ENCODE data around the gene NEO1.

The NEO1 gene

GRCh38 chr15:73141216-73141900, 89.1 kb downstream of the NEO1 start:
- Histone ChIP-seq H3K27me3 (ENCODE audit: insufficient read depth, poor library complexity, severe bottlenecking) (peaks cover 4% of the 10 kb centered on the region), H3K27ac (replicated peaks) (no peak overlapping the region), H3K4me3 (replicated peaks; ENCODE audit: insufficient read depth, low read length) (no peak overlapping the region)
- TF ChIP-seq, protein P1, sequence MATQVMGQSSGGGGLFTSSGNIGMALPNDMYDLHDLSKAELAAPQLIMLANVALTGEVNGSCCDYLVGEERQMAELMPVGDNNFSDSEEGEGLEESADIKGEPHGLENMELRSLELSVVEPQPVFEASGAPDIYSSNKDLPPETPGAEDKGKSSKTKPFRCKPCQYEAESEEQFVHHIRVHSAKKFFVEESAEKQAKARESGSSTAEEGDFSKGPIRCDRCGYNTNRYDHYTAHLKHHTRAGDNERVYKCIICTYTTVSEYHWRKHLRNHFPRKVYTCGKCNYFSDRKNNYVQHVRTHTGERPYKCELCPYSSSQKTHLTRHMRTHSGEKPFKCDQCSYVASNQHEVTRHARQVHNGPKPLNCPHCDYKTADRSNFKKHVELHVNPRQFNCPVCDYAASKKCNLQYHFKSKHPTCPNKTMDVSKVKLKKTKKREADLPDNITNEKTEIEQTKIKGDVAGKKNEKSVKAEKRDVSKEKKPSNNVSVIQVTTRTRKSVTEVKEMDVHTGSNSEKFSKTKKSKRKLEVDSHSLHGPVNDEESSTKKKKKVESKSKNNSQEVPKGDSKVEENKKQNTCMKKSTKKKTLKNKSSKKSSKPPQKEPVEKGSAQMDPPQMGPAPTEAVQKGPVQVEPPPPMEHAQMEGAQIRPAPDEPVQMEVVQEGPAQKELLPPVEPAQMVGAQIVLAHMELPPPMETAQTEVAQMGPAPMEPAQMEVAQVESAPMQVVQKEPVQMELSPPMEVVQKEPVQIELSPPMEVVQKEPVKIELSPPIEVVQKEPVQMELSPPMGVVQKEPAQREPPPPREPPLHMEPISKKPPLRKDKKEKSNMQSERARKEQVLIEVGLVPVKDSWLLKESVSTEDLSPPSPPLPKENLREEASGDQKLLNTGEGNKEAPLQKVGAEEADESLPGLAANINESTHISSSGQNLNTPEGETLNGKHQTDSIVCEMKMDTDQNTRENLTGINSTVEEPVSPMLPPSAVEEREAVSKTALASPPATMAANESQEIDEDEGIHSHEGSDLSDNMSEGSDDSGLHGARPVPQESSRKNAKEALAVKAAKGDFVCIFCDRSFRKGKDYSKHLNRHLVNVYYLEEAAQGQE (IDR thresholded peaks at IDR 0.05; ENCODE audit: insufficient replicate concordance, low read depth): no peak
- TF ChIP-seq SPI1 (IDR thresholded peaks at IDR 0.05; ENCODE audit: borderline replicate concordance, low read depth): no peak
- no peak for TF ChIP-seq POLR2AphosphoS5 (IDR thresholded peaks at IDR 0.05; ENCODE audit: low read depth)
- no peak for TF ChIP-seq CTCF (IDR thresholded peaks at IDR 0.05; ENCODE audit: insufficient read depth, low read length)
- TF ChIP-seq GABPA (IDR thresholded peaks at IDR 0.05; ENCODE audit: low read depth): no peak
- DNase-seq (ENCODE audit: low read depth in 1 of 2, low spot score in 1 of 2): no peak

DNA sequence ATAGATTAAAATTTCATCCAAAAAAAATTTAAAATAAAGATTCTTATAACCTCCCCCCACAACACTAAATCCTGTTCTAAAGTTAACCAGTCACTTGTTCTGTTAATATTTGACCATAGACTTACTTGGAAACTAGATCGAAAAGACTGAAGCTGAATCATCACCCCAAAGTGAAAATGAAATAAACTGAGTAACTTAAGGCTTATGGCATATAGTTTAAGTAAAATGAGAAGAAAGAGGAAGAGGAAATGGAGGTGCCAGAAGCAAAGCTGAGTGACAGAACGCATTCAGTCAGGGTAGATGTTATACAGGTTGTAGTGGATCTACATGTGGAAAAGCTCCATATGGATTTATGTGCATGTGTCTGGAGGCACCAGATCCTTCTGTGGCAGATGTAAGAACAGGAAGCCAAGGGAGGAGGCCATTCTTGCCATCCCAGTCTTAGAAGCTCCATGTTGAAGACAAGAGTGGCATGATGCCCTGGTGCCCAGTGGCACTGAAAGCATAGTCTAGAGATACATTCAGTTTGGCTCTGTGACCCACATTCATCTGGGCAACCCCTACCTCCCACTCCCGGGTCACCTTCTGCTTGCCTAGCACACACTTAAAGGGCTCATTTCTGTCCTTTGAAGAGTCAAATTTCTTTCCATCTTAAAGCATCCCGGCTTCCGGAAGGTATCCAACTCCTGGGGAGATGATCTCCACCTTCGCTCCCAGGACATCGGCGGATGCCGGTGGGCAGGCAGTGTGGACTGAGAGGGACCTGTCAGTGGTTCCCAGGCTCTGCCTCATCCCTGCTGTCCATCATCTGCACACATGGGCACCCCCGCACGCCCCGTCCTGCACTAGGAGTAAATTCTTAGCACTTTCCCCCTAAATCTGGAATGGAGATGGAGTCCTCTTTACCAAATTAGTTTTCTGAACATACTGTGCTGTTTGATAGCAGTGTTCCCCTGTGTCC, 90.8 kb downstream of the NEO1 start:
- Histone ChIP-seq H3K27ac (replicated peaks) (no peak overlapping the region), H3K27me3 (ENCODE audit: insufficient read depth, poor library complexity, severe bottlenecking) (peaks cover 4% of the 10 kb centered on the region), H3K4me3 (replicated peaks; ENCODE audit: insufficient read depth, low read length) (no peak overlapping the region)
- TF ChIP-seq SPI1 (IDR thresholded peaks at IDR 0.05; ENCODE audit: borderline replicate concordance, low read depth) (peak; percentile 79), GABPA (IDR thresholded peaks at IDR 0.05; ENCODE audit: low read depth) (no peak)
- DNase-seq (ENCODE audit: low read depth in 1 of 2, low spot score in 1 of 2): no peak

- Histone ChIP-seq H3K27ac (replicated peaks) (no peak overlapping the region), H3K4me3 (replicated peaks; ENCODE audit: insufficient read depth, low read length) (no peak overlapping the region), H3K27me3 (ENCODE audit: insufficient read depth, poor library complexity, severe bottlenecking) (peaks cover 4% of the 10 kb centered on the region)
- TF ChIP-seq SPI1 (IDR thresholded peaks at IDR 0.05; ENCODE audit: borderline replicate concordance, low read depth) (no peak), GABPA (IDR thresholded peaks at IDR 0.05; ENCODE audit: low read depth) (no peak), POLR2AphosphoS5 (IDR thresholded peaks at IDR 0.05; ENCODE audit: low read depth) (no peak), CTCF (IDR thresholded peaks at IDR 0.05; ENCODE audit: insufficient read depth, low read length) (no peak)
- TF ChIP-seq, protein P1 (IDR thresholded peaks at IDR 0.05; ENCODE audit: insufficient replicate concordance, low read depth): no peak
- DNase-seq (ENCODE audit: low read depth in 1 of 2, low spot score in 1 of 2): no peak
Observed at GRCh38 chr15:73143763-73144155, 91.5 kb downstream of the NEO1 start.

GRCh38 chr15:73146419-73146818, 94.2 kb downstream of the NEO1 start:
- Histone ChIP-seq H3K27ac (replicated peaks) (no peak overlapping the region), H3K4me3 (replicated peaks; ENCODE audit: insufficient read depth, low read length) (no peak overlapping the region), H3K27me3 (ENCODE audit: insufficient read depth, poor library complexity, severe bottlenecking) (peaks cover 4% of the 10 kb centered on the region)
- no peak for TF ChIP-seq SPI1 (IDR thresholded peaks at IDR 0.05; ENCODE audit: borderline replicate concordance, low read depth)
- TF ChIP-seq POLR2AphosphoS5 (IDR thresholded peaks at IDR 0.05; ENCODE audit: low read depth): no peak
- TF ChIP-seq CTCF (IDR thresholded peaks at IDR 0.05; ENCODE audit: insufficient read depth, low read length): no peak
- no peak for TF ChIP-seq GABPA (IDR thresholded peaks at IDR 0.05; ENCODE audit: low read depth)
- TF ChIP-seq, protein P1 (IDR thresholded peaks at IDR 0.05; ENCODE audit: insufficient replicate concordance, low read depth): no peak
- DNase-seq (ENCODE audit: low read depth in 1 of 2, low spot score in 1 of 2): no peak
